Vagina (tissue), 2 donors: Measurements from ENCODE around the gene CRISP2. TPM values are rescaled to one million over a fixed set of nuclear protein-coding genes. Genes with fewer than 3 reads are reported as not detected.

Experiments
- DNase-seq, 2 donors: peaks; one replicate each; pipeline ENCODE4 v3.0.0-alpha.2; 2017; ENCODE audit errors: extremely low spot score in 2 of 2
- H3K27ac ChIP-seq: fragments of 200-600 bp; sonication (generic); one replicate; pipeline ENCODE4 v1.5.1; 2019
- H3K27me3 ChIP-seq: fragments of 200-600 bp; sonication (generic); one replicate; pipeline ENCODE4 v1.5.1; 2019
- H3K36me3 ChIP-seq, 2 donors: fragments of 200-600 bp; sonication (generic); one replicate each; pipeline ENCODE4 v1.5.1; 2017 to 2019
- H3K4me1 ChIP-seq: fragments of 200-600 bp; sonication (generic); one replicate; pipeline ENCODE4 v1.5.1; 2019
- H3K4me3 ChIP-seq, 2 donors: fragments of 200-600 bp; sonication (generic); 1 replicate in 1 of 2; 2 replicates in 1 of 2; pipeline ENCODE4 v1.5.1; 2016 to 2019
- H3K9me3 ChIP-seq: fragments of 200-600 bp; sonication (generic); one replicate; pipeline ENCODE4 v1.5.1; 2019
- POLR2A ChIP-seq, 2 donors: fragments of 450-650 bp; IDR thresholded peaks; one replicate each; pipeline ENCODE4 v1.6.1; 2017; ENCODE audit warnings: antibody characterized with exemption in 2 of 2, mild to moderate bottlenecking in 2 of 2, moderate library complexity in 2 of 2
- POLR2AphosphoS5 ChIP-seq, 2 donors: sonication (generic); formaldehyde crosslinking; IDR thresholded peaks; one replicate each; pipeline ENCODE4 v1.9.0; 2017; ENCODE audit warnings: antibody characterized with exemption in 2 of 2, mild to moderate bottlenecking in 2 of 2, low read depth in 1 of 2; ENCODE audit not compliant: insufficient read depth in 1 of 2
- intact Hi-C: fragments of 100-400 bp; cut with DNase I; formaldehyde crosslinking; loops from one replicate; pipeline ENCODE4 v1.15.1; 2023
- total RNA-seq: library from RNA; depleted of rRNA; stranded (reverse); fragments of >200 nt; gene quantifications from one replicate; pipeline ENCODE4 v1.2.3, GENCODE V29; 2016
- TF ChIP-seq, protein P1 (sequence below), 3 experiments: fragments of 450-650 bp in 2 of 3; fragments of 200-600 bp in 1 of 3; sonication (generic) in 1 of 3; IDR thresholded peaks; one replicate each; pipeline ENCODE4 v1.5.1; 2017 to 2019; ENCODE audit warnings: antibody characterized with exemption in 3 of 3, mild to moderate bottlenecking in 2 of 3, moderate library complexity in 2 of 3

CRISP2 gene
- total RNA-seq, 1 donor from 2014 or later = not detected

DNA sequence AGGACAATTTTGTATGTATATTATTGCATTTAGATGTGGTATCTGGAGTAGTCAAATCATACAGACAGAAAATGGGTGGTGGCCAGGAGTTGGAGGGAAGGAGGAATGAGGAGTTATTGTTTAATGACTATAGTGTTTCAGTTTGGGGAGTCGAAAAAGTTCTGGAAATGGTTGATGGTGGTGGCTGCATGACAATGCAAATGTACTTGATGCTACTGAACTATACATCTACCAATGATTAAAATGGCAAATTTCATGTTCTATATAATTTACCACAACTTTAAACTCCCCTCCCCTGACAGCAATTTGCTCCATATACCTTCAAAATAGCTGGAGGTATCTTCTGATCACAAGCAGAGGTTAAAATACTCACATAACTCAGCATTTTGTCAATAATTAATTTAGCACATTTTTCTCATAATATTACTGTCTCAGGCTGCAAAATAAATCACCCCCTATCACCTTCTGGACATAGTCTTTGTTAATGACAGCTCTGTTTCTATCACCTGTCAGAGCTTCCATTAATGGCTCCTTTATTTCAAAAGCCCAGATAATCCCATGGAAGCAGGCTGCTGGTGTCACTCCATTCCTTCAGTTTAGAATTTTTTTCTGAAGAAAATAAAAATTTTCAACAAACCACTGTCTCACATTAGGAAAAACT, 51.0 kb downstream of the CRISP2 start:
- Histone ChIP-seq H3K27ac (no peak overlapping the region), H3K4me3 (no peak overlapping the region), H3K4me1 (no peaks in the 10 kb centered on the region), H3K9me3 (no peaks in the 10 kb centered on the region), H3K27me3 (no peaks in the 10 kb centered on the region), H3K36me3 (no peaks in the 10 kb centered on the region)
- DNase-seq = no peak
- intact Hi-C loops = no loop called here
- TF ChIP-seq, protein P1, sequence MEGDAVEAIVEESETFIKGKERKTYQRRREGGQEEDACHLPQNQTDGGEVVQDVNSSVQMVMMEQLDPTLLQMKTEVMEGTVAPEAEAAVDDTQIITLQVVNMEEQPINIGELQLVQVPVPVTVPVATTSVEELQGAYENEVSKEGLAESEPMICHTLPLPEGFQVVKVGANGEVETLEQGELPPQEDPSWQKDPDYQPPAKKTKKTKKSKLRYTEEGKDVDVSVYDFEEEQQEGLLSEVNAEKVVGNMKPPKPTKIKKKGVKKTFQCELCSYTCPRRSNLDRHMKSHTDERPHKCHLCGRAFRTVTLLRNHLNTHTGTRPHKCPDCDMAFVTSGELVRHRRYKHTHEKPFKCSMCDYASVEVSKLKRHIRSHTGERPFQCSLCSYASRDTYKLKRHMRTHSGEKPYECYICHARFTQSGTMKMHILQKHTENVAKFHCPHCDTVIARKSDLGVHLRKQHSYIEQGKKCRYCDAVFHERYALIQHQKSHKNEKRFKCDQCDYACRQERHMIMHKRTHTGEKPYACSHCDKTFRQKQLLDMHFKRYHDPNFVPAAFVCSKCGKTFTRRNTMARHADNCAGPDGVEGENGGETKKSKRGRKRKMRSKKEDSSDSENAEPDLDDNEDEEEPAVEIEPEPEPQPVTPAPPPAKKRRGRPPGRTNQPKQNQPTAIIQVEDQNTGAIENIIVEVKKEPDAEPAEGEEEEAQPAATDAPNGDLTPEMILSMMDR (IDR thresholded peaks at IDR 0.05) = no peak
- TF ChIP-seq POLR2A (IDR thresholded peaks at IDR 0.05) (no peak), POLR2AphosphoS5 (IDR thresholded peaks at IDR 0.05; ENCODE audit: insufficient read depth in 1 of 2, low read depth in 1 of 2) (no peak)

DNA sequence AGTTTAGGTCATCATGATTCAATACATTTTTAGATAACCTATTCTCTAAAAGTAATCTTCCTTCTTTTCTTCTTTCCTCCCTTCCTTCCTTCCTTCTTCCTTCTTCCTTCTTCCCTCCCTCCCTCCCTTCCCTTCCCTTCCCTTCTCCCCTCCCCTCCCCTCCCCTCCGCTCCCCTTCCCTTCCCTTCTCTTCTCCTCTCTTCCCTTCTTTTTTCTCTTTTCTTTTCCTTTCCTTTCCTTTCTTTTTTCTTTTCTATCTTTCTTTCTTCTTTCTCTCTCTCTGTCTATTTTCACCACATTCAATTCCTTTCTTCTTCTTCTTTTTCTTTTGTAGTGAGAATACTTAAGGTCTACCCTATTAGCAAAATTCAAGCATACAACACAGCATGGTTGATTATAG, 59.4 kb downstream of the CRISP2 start:
- DNase-seq = no peak
- Histone ChIP-seq H3K27me3 (no peaks in the 10 kb centered on the region), H3K27ac (no peak overlapping the region), H3K4me3 (no peak overlapping the region), H3K36me3 (no peaks in the 10 kb centered on the region), H3K9me3 (no peaks in the 10 kb centered on the region), H3K4me1 (no peaks in the 10 kb centered on the region)
- intact Hi-C loops = no loop called here
- TF ChIP-seq, protein P1 (IDR thresholded peaks at IDR 0.05) = no peak
- TF ChIP-seq POLR2AphosphoS5 (IDR thresholded peaks at IDR 0.05; ENCODE audit: insufficient read depth in 1 of 2, low read depth in 1 of 2) = no peak
- TF ChIP-seq POLR2A (IDR thresholded peaks at IDR 0.05) = no peak

DNA sequence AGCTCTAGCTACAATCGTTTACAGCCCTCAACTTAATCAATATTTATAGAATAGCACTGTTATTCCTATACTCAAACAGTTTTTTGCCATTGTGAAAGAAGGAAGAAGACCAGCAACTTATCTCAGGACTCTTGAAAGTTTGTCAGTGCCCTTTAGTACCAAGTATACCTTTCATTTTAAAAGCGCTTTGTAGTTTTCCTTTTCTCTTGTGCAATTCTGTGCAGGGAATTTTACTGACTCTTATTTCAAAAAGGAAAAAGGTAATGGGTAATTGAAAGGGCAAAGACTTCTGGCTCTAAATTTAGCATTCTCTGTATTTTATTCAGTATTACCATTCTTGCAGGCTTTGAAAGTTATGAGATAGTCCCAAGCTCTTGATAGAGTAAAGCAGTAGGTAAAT, 59.9 kb downstream of the CRISP2 start:
- H3K36me3 ChIP-seq = no peaks in the 10 kb centered on the region
- no peak overlapping the region for H3K4me3 ChIP-seq
- DNase-seq = no peak
- no peak for TF ChIP-seq POLR2AphosphoS5 (IDR thresholded peaks at IDR 0.05; ENCODE audit: insufficient read depth in 1 of 2, low read depth in 1 of 2)
- TF ChIP-seq, protein P1 (IDR thresholded peaks at IDR 0.05) = no peak
- TF ChIP-seq POLR2A (IDR thresholded peaks at IDR 0.05) = no peak
- no peak overlapping the region for H3K27ac ChIP-seq
- no peaks in the 10 kb centered on the region for H3K9me3 ChIP-seq
- no peaks in the 10 kb centered on the region for H3K4me1 ChIP-seq
- intact Hi-C loops = no loop called here
- H3K27me3 ChIP-seq = no peaks in the 10 kb centered on the region

DNA sequence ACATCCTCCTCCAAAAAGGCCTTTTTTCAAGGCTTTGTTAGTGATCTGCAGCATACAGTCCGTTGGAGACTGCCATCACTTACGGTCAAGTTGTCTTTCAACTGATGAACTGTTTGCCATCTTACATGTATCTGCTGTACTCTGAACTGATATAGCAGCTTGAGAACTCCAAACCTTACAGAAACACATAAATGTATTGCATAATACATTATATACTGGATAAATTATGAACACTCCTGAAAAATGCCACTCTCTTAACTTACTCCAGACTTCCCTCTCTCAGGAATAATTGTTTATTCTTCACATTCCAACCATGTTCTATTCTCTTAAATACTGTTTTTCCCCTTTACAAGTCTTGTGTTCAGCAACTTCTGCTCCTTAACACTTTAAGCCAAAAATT, 62.1 kb downstream of the CRISP2 start:
- intact Hi-C loops = no loop called here
- no peak for DNase-seq
- TF ChIP-seq POLR2AphosphoS5 (IDR thresholded peaks at IDR 0.05; ENCODE audit: insufficient read depth in 1 of 2, low read depth in 1 of 2) (no peak), POLR2A (IDR thresholded peaks at IDR 0.05) (no peak)
- TF ChIP-seq, protein P1 (IDR thresholded peaks at IDR 0.05) = no peak
- Histone ChIP-seq H3K27me3 (no peaks in the 10 kb centered on the region), H3K4me1 (no peaks in the 10 kb centered on the region), H3K4me3 (no peak overlapping the region), H3K36me3 (no peaks in the 10 kb centered on the region), H3K27ac (no peak overlapping the region), H3K9me3 (no peaks in the 10 kb centered on the region)

DNA sequence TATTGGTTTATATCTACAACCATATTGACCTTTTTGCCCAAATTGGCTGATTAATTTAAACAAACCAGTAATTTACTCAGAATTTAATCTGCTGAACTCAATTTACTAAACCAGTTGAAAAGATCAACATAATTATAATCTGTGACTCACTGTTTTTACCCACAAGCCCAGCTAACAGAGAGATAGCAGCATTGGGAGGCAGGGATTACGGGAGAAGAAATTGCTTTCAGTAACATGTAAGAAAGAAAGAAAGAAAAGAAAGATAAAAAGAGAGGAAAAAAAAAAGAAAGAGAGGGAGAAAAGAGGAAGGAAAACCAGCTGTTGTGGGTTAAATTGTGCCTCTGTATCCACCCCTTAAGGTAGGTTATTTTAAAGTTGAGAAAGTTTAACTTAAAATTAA, 63.4 kb downstream of the CRISP2 start:
- no peaks in the 10 kb centered on the region for H3K4me1 ChIP-seq
- no peak for TF ChIP-seq POLR2A (IDR thresholded peaks at IDR 0.05)
- no peak for DNase-seq

More for the DNA sequence above, 63.4 kb downstream of the CRISP2 start:
- intact Hi-C loops = no loop called here
- Histone ChIP-seq H3K27me3 (no peaks in the 10 kb centered on the region), H3K27ac (no peak overlapping the region), H3K4me3 (no peak overlapping the region), H3K9me3 (no peaks in the 10 kb centered on the region), H3K36me3 (no peaks in the 10 kb centered on the region)
